GM21723 (cell line): Measurements from ENCODE around the gene TP53.

Experiments used
- ATAC-seq: cut with Tn5 transposase; IDR thresholded peaks from one replicate; pipeline ENCODE4 v1.9.1; 2021; ENCODE audit warnings: mild to moderate bottlenecking, moderate library complexity; ENCODE audit not compliant: unreplicated experiment

Gene TP53

GRCh38 chr17:7707446-7707845 is 20.2 kb upstream of the TP53 start:
- ATAC-seq, result no peak

- no peak for ATAC-seq
Observed at GRCh38 chr17:7706631-7707354, 19.5 kb upstream of the TP53 start.

- no peak for ATAC-seq
Observed at GRCh38 chr17:7705269-7706255, 18.3 kb upstream of the TP53 start.

GRCh38 chr17:7704601-7705268 is 17.4 kb upstream of the TP53 start, which contains the start of gene EFNB3:
TSS of gene EFNB3 (plus strand) at chr17:7705202. CDS start at chr17:7705599, 397 bp downstream.
- ATAC-seq, result no peak

GRCh38 chr17:7703584-7704479 is 16.5 kb upstream of the TP53 start:
- no peak for ATAC-seq

GRCh38 chr17:7702776-7703175 is 15.5 kb upstream of the TP53 start:
- no peak for ATAC-seq

GRCh38 chr17:7701681-7702080 is 14.4 kb upstream of the TP53 start:
- no peak for ATAC-seq

- ATAC-seq, result no peak
Observed at GRCh38 chr17:7700510-7700909, 13.2 kb upstream of the TP53 start.

GRCh38 chr17:7697828-7698588 is 10.7 kb upstream of the TP53 start:
- no peak for ATAC-seq

- ATAC-seq, result no peak
Observed at GRCh38 chr17:7695586-7695985, 8.3 kb upstream of the TP53 start.

GRCh38 chr17:7688808-7689316 is 1.6 kb upstream of the TP53 start:
- ATAC-seq, result no peak

- ATAC-seq, result peak; percentile 67
Observed at GRCh38 chr17:7687908-7688807, 868 bp upstream of the TP53 start, which contains the start of gene WRAP53. TSS of gene WRAP53 (plus strand) at chr17:7688477. CDS start at chr17:7688649, 172 bp downstream.

GRCh38 chr17:7686222-7687071 is 843 bp downstream of the TP53 start:
- ATAC-seq, result peak; percentile 52

GRCh38 chr17:7685533-7686221 is 1.6 kb downstream of the TP53 start:
- ATAC-seq, result peak; percentile 61

GRCh38 chr17:7684851-7685532 is 2.3 kb downstream of the TP53 start:
- no peak for ATAC-seq
